ENCODE measurements around the gene BCORL1.

BCORL1 gene

GRCh38 chrX:130049821-130050220 is 67.4 kb downstream of the BCORL1 start:
- DNase-seq (ENCODE audit: low read depth in 1 of 2, low spot score in 1 of 2): no peak
- H3K27me3 ChIP-seq (ENCODE audit: insufficient read depth, poor library complexity, severe bottlenecking): no peaks in the 10 kb centered on the region
- H3K4me3 ChIP-seq (replicated peaks; ENCODE audit: insufficient read depth, low read length): no peak overlapping the region
- TF ChIP-seq, protein P1, sequence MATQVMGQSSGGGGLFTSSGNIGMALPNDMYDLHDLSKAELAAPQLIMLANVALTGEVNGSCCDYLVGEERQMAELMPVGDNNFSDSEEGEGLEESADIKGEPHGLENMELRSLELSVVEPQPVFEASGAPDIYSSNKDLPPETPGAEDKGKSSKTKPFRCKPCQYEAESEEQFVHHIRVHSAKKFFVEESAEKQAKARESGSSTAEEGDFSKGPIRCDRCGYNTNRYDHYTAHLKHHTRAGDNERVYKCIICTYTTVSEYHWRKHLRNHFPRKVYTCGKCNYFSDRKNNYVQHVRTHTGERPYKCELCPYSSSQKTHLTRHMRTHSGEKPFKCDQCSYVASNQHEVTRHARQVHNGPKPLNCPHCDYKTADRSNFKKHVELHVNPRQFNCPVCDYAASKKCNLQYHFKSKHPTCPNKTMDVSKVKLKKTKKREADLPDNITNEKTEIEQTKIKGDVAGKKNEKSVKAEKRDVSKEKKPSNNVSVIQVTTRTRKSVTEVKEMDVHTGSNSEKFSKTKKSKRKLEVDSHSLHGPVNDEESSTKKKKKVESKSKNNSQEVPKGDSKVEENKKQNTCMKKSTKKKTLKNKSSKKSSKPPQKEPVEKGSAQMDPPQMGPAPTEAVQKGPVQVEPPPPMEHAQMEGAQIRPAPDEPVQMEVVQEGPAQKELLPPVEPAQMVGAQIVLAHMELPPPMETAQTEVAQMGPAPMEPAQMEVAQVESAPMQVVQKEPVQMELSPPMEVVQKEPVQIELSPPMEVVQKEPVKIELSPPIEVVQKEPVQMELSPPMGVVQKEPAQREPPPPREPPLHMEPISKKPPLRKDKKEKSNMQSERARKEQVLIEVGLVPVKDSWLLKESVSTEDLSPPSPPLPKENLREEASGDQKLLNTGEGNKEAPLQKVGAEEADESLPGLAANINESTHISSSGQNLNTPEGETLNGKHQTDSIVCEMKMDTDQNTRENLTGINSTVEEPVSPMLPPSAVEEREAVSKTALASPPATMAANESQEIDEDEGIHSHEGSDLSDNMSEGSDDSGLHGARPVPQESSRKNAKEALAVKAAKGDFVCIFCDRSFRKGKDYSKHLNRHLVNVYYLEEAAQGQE (IDR thresholded peaks at IDR 0.05; ENCODE audit: insufficient replicate concordance, low read depth): no peak
- TF ChIP-seq POLR2AphosphoS5 (IDR thresholded peaks at IDR 0.05; ENCODE audit: low read depth) (no peak), GABPA (IDR thresholded peaks at IDR 0.05; ENCODE audit: low read depth) (no peak), SPI1 (IDR thresholded peaks at IDR 0.05; ENCODE audit: borderline replicate concordance, low read depth) (no peak)
- TF ChIP-seq, protein P2, sequence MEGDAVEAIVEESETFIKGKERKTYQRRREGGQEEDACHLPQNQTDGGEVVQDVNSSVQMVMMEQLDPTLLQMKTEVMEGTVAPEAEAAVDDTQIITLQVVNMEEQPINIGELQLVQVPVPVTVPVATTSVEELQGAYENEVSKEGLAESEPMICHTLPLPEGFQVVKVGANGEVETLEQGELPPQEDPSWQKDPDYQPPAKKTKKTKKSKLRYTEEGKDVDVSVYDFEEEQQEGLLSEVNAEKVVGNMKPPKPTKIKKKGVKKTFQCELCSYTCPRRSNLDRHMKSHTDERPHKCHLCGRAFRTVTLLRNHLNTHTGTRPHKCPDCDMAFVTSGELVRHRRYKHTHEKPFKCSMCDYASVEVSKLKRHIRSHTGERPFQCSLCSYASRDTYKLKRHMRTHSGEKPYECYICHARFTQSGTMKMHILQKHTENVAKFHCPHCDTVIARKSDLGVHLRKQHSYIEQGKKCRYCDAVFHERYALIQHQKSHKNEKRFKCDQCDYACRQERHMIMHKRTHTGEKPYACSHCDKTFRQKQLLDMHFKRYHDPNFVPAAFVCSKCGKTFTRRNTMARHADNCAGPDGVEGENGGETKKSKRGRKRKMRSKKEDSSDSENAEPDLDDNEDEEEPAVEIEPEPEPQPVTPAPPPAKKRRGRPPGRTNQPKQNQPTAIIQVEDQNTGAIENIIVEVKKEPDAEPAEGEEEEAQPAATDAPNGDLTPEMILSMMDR (IDR thresholded peaks at IDR 0.05; ENCODE audit: insufficient read depth, low read length): no peak
- H3K27ac ChIP-seq (replicated peaks): no peak overlapping the region

DNA sequence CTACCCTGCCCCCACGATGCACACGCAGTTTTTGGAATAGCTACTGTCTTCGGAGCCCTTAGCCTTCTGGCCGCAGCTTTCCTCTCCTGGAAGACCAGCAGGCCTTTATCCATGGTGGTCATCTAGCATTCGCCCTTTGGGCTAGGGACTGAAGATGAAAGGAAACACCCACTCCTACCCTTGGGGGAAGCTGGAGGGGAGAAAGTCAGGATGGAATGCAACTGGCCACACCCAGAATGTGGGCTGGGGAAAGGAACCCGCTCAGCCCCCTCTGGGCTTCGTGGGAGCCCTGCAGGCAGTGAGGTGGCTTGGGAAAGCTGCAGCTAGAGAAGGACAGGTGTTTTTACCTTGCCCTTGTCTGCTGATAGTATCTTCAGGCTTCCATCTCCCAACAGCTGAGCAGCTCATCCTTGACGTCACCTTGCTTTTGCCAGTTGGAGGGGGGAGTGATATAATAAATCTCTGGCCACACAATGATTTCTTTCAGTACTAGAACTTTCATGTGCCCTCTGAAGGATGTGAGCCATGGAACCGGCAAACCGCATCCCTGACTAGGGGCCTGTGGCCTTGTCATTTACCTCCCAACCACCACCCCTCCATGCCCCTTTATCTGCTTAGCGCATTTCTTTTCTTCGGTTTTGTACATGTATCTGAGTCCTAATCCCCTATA is 68.9 kb downstream of the BCORL1 start:
- no peak for DNase-seq (ENCODE audit: low read depth in 1 of 2, low spot score in 1 of 2)
- Histone ChIP-seq H3K4me3 (replicated peaks; ENCODE audit: insufficient read depth, low read length) (no peak overlapping the region), H3K27me3 (ENCODE audit: insufficient read depth, poor library complexity, severe bottlenecking) (no peaks in the 10 kb centered on the region), H3K27ac (replicated peaks) (no peak overlapping the region)
- TF ChIP-seq, protein P1 (IDR thresholded peaks at IDR 0.05; ENCODE audit: insufficient replicate concordance, low read depth): no peak
- TF ChIP-seq GABPA (IDR thresholded peaks at IDR 0.05; ENCODE audit: low read depth): no peak
- TF ChIP-seq, protein P2 (IDR thresholded peaks at IDR 0.05; ENCODE audit: insufficient read depth, low read length): no peak
- no peak for TF ChIP-seq SPI1 (IDR thresholded peaks at IDR 0.05; ENCODE audit: borderline replicate concordance, low read depth)
- TF ChIP-seq POLR2AphosphoS5 (IDR thresholded peaks at IDR 0.05; ENCODE audit: low read depth): no peak

DNA sequence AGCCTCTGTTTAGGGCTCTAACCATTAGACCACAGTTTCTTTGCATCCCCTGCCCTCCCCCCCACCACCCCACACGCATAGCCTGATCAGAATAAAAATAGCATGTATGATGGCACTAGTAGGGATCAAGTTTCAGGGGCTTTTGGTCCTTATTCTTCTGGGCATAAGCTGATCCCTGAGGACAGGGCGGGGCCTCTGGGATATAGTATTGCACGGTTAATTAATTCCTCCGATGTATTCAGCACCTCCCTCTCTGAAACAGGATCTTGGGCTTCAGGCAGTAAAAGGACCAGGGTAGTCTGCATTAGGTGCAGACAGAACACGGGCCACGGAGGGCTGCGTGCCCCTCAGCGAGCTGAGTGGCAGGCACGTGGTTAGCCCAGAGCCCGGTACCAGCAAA is 70.8 kb downstream of the BCORL1 start:
- no peaks in the 10 kb centered on the region for H3K27me3 ChIP-seq (ENCODE audit: insufficient read depth, poor library complexity, severe bottlenecking)
- no peak for DNase-seq (ENCODE audit: low read depth in 1 of 2, low spot score in 1 of 2)

More for the DNA sequence above, 70.8 kb downstream of the BCORL1 start:
- no peak overlapping the region for H3K4me3 ChIP-seq (replicated peaks; ENCODE audit: insufficient read depth, low read length)
- TF ChIP-seq POLR2AphosphoS5 (IDR thresholded peaks at IDR 0.05; ENCODE audit: low read depth) (no peak), SPI1 (IDR thresholded peaks at IDR 0.05; ENCODE audit: borderline replicate concordance, low read depth) (no peak), GABPA (IDR thresholded peaks at IDR 0.05; ENCODE audit: low read depth) (no peak)
- TF ChIP-seq, protein P1 (IDR thresholded peaks at IDR 0.05; ENCODE audit: insufficient replicate concordance, low read depth): no peak
- TF ChIP-seq, protein P2 (IDR thresholded peaks at IDR 0.05; ENCODE audit: insufficient read depth, low read length): no peak
- no peak overlapping the region for H3K27ac ChIP-seq (replicated peaks)
